A549 (cell line): ENCODE results near the gene CAMTA1. TPM values are rescaled to one million over a fixed set of nuclear protein-coding genes. Genes with fewer than 3 reads are reported as not detected.

Experiments
- ATAC-seq, 2 experiments: fragments of 200-7000 bp in 1 of 2; fragments of >200 bp in 1 of 2; cut with Nextera tagmentation in 1 of 2; cut with Tn5 transposase in 1 of 2; 3 replicates each; pipeline versions ENCODE4 v1.8.0 to v1.9.1; 2018 to 2020; ENCODE audit warnings: mild to moderate bottlenecking in 1 of 2, moderate library complexity in 1 of 2
- CTCF ChIA-PET: fragments of 300-600 bp; sonication (Branson Sonifier 250); formaldehyde crosslinking; extraction: SDS; loops from one replicate; lab custom pipeline; 2021; ENCODE audit warnings: antibody characterized with exemption, inconsistent platforms; lab: Yijun Ruan, JAX
- POLR2A ChIA-PET: fragments of 350-600 bp; formaldehyde crosslinking; extraction: SDS; loops from one replicate; lab custom pipeline; 2021; ENCODE audit warnings: antibody characterized with exemption, inconsistent platforms; lab: Yijun Ruan, JAX
- DNase-seq, 2 experiments: peaks; one replicate each; pipeline versions ENCODE4 v3.0.0 to v3.0.0-alpha.2; 2011 to 2016; ENCODE audit warnings: low read depth in 1 of 2, low spot score in 1 of 2
- FAIRE-seq: peaks from 2 replicates; lab custom pipeline; 2011; peaks lifted over from hg19 to GRCh38; lab: Jason Lieb, UNC
- H3K27ac ChIP-seq, 2 experiments: fragments of >200 bp; sonication (Bioruptor Twin); formaldehyde crosslinking; 3 replicates each; pipeline ENCODE4 v1.5.1; 2016 to 2017
- H3K4me1 ChIP-seq: fragments of >200 bp; sonication (Bioruptor Twin); formaldehyde crosslinking; 3 replicates; pipeline ENCODE4 v1.6.1; 2016
- H3K4me2 ChIP-seq: fragments of >200 bp; sonication (Bioruptor Twin); formaldehyde crosslinking; 3 replicates; pipeline ENCODE4 v1.6.1; 2016
- H3K4me3 ChIP-seq: fragments of >200 bp; sonication (Bioruptor Twin); formaldehyde crosslinking; 3 replicates; pipeline ENCODE4 v1.5.1; 2016
- H3K9me3 ChIP-seq: fragments of >200 bp; sonication (Bioruptor Twin); formaldehyde crosslinking; 3 replicates; pipeline ENCODE4 v1.6.1; 2016
- EHF ChIP-seq: fragments of 250-450 bp; sonication (Bioruptor Pico); IDR thresholded peaks from 2 replicates; pipeline ENCODE4 v1.5.0; 2020; ENCODE audit warnings: mild to moderate bottlenecking
- KDM5A ChIP-seq: fragments of 200-600 bp; sonication (generic); IDR thresholded peaks from 2 replicates; pipeline ENCODE4 v1.6.1; 2016; ENCODE audit warnings: antibody characterized with exemption, mild to moderate bottlenecking
- MAX ChIP-seq: IDR thresholded peaks from 2 replicates; pipeline ENCODE4 v1.6.1; 2012
- NR3C1 ChIP-seq: fragments of >200 bp; sonication (Bioruptor Twin); formaldehyde crosslinking; IDR thresholded peaks from 3 replicates; pipeline ENCODE4 v1.6.1; 2017
- PBX3 ChIP-seq: IDR thresholded peaks from 2 replicates; pipeline ENCODE4 v1.6.1; 2012
- POLR2A ChIP-seq: IDR thresholded peaks from 2 replicates; pipeline ENCODE4 v1.6.1; 2012; ENCODE audit warnings: mild to moderate bottlenecking, low read length
- POLR2AphosphoS2 ChIP-seq: conservative IDR thresholded peaks from 2 replicates; pipeline ENCODE4 v1.6.1; 2012; ENCODE audit warnings: low read length, improper control_type of control experiment, inconsistent platforms
- RARB ChIP-seq: fragments of 250-450 bp; sonication (Bioruptor Pico); IDR thresholded peaks from 2 replicates; pipeline ENCODE4 v1.8.0; 2021; ENCODE audit warnings: mild to moderate bottlenecking, moderate library complexity
- REST ChIP-seq: fragments of 200-600 bp; sonication (generic); IDR thresholded peaks from 2 replicates; pipeline ENCODE4 v1.6.1; 2016; ENCODE audit warnings: antibody characterized with exemption, mild to moderate bottlenecking, moderate library complexity
- RFX5 ChIP-seq: fragments of 450-650 bp; IDR thresholded peaks from 2 replicates; pipeline ENCODE4 v1.7.1; 2014; ENCODE audit warnings: antibody characterized with exemption, mild to moderate bottlenecking, moderate library complexity
- RNF2 ChIP-seq: fragments of 200-600 bp; sonication (generic); IDR thresholded peaks from 2 replicates; pipeline ENCODE4 v1.6.1; 2016; ENCODE audit warnings: low read depth, mild to moderate bottlenecking, antibody characterized with exemption, moderate library complexity, borderline replicate concordance
- SMC3 ChIP-seq: fragments of >200 bp; sonication (Bioruptor Twin); formaldehyde crosslinking; IDR thresholded peaks from 3 replicates; pipeline ENCODE4 v1.6.1; 2018; ENCODE audit warnings: inconsistent platforms
- SREBF2 ChIP-seq: fragments of 450-650 bp; IDR thresholded peaks from 2 replicates; pipeline ENCODE4 v1.6.1; 2014; ENCODE audit warnings: mild to moderate bottlenecking, moderate library complexity
- WGBS: methylation state at CpG from one replicate; pipeline ENCODE4 v1.1.6; 2017; ENCODE audit errors: missing lambda C conversion rate; 5-methylcytosine and 5-hydroxymethylcytosine counted together
- polyA plus RNA-seq, 4 experiments: library from polyadenylated mRNA; depleted of rRNA in 3 of 4; stranded (reverse); fragments of >200 nt; fragmentation: RNase III in 1 of 4; extraction: RNeasy Plus Mini Kit Qiagen cat#74134 plus additional on column Dnase treatment in 1 of 4; gene quantifications; 2 replicates in 3 of 4; 3 replicates in 1 of 4; pipeline ENCODE4 v1.2.3, GENCODE V29; 2011 to 2017
- TF ChIP-seq, protein P1 (sequence below): fragments of 450-650 bp; IDR thresholded peaks from 2 replicates; pipeline ENCODE4 v1.6.1; 2014; ENCODE audit warnings: antibody characterized with exemption
- TF ChIP-seq, protein P2 (sequence below): fragments of >200 bp; sonication (Bioruptor Twin); formaldehyde crosslinking; IDR thresholded peaks from 3 replicates; pipeline ENCODE4 v1.6.1; 2016
- TF ChIP-seq, protein P3 (sequence below): fragments of >200 bp; sonication (Bioruptor Twin); formaldehyde crosslinking; IDR thresholded peaks from 2 replicates; pipeline ENCODE4 v1.6.1; 2016
- TF ChIP-seq, protein P4 (sequence below): fragments of 250-450 bp; sonication (Bioruptor Pico); IDR thresholded peaks from 2 replicates; pipeline ENCODE4 v1.5.0; 2021; ENCODE audit warnings: mild to moderate bottlenecking, moderate library complexity, borderline replicate concordance

The CAMTA1 gene
- polyA plus RNA-seq, 2 of the 4 experiments (the other 2 are of a cell fraction), result 58.8 to 75.0 TPM

GRCh38 chr1:7002728-7003127 lies 217.5 kb downstream of the CAMTA1 start:
- no peak overlapping the region for H3K4me2 ChIP-seq
- WGBS, result 62% methylated on average over 8 of the region's 8 CpGs
- ChIA-PET CTCF (no interaction called here), POLR2A (no interaction called here)
- DNase-seq, result no peak
- H3K27ac ChIP-seq, result no peak overlapping the region
- H3K9me3 ChIP-seq, result no peaks in the 10 kb centered on the region
- no peak for ATAC-seq
- no peak overlapping the region for H3K4me3 ChIP-seq
- TF ChIP-seq REST (peak; percentile 56; the same call in 1 of the 2 replicates), KDM5A (no peak), MAX (no peak)
- no peaks in the 10 kb centered on the region for H3K4me1 ChIP-seq
- FAIRE-seq, result no peak

GRCh38 chr1:7003676-7004075 lies 218.4 kb downstream of the CAMTA1 start:
- Histone ChIP-seq H3K4me3 (no peak overlapping the region), H3K27ac (no peak overlapping the region), H3K4me2 (no peak overlapping the region), H3K9me3 (no peaks in the 10 kb centered on the region), H3K4me1 (no peaks in the 10 kb centered on the region)
- FAIRE-seq (no peak), DNase-seq (no peak), ATAC-seq (no peak)
- ChIA-PET CTCF (no interaction called here), POLR2A (no interaction called here)
- 56% methylated on average over 5 of the region's 5 CpGs for WGBS
- TF ChIP-seq RFX5, result no peak
- TF ChIP-seq SREBF2, result no peak
- no peak for TF ChIP-seq NR3C1
- no peak for TF ChIP-seq RARB (CRISPR knock-in tag)
- no peak for TF ChIP-seq EHF (CRISPR knock-in tag)
- TF ChIP-seq, protein P1, sequence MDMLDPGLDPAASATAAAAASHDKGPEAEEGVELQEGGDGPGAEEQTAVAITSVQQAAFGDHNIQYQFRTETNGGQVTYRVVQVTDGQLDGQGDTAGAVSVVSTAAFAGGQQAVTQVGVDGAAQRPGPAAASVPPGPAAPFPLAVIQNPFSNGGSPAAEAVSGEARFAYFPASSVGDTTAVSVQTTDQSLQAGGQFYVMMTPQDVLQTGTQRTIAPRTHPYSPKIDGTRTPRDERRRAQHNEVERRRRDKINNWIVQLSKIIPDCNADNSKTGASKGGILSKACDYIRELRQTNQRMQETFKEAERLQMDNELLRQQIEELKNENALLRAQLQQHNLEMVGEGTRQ, result no peak
- TF ChIP-seq, protein P2, sequence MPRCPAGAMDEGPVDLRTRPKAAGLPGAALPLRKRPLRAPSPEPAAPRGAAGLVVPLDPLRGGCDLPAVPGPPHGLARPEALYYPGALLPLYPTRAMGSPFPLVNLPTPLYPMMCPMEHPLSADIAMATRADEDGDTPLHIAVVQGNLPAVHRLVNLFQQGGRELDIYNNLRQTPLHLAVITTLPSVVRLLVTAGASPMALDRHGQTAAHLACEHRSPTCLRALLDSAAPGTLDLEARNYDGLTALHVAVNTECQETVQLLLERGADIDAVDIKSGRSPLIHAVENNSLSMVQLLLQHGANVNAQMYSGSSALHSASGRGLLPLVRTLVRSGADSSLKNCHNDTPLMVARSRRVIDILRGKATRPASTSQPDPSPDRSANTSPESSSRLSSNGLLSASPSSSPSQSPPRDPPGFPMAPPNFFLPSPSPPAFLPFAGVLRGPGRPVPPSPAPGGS, result no peak
- TF ChIP-seq POLR2AphosphoS2, result no peak
- TF ChIP-seq POLR2A, result no peak
- no peak for TF ChIP-seq SMC3
- TF ChIP-seq, protein P3, sequence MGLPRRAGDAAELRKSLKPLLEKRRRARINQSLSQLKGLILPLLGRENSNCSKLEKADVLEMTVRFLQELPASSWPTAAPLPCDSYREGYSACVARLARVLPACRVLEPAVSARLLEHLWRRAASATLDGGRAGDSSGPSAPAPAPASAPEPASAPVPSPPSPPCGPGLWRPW, result no peak
- no peak for TF ChIP-seq RNF2
- TF ChIP-seq PBX3, result no peak
- TF ChIP-seq, protein P4, sequence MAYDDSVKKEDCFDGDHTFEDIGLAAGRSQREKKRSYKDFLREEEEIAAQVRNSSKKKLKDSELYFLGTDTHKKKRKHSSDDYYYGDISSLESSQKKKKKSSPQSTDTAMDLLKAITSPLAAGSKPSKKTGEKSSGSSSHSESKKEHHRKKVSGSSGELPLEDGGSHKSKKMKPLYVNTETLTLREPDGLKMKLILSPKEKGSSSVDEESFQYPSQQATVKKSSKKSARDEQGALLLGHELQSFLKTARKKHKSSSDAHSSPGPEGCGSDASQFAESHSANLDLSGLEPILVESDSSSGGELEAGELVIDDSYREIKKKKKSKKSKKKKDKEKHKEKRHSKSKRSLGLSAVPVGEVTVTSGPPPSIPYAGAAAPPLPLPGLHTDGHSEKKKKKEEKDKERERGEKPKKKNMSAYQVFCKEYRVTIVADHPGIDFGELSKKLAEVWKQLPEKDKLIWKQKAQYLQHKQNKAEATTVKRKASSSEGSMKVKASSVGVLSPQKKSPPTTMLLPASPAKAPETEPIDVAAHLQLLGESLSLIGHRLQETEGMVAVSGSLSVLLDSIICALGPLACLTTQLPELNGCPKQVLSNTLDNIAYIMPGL (CRISPR knock-in tag), result no peak
